Measurements from ENCODE around the gene TNRC18. TPM values are rescaled to one million over a fixed set of nuclear protein-coding genes. Genes with fewer than 3 reads are reported as not detected.

Gene TNRC18
- total RNA-seq, 1 experiment from 2014 or later, result 159 TPM

DNA sequence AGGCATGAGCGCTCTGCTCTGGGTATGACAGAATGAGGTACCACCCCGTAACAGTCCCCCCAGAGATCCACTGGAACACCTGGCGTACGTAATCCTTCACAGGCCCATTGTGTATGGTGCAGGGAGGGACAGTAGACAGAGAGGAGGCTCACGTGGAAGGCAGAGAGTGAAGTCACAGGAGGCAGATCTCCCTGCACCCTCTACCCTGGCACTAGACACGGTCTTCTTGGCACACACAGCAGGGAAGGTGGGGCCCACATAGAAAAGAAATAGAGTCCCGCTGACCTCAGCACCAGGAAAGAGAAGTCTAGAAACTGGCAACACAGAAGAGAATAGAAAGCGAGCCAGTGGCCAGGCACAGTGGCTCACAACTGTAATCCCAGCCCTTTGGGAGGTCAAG is 89.0 kb downstream of the TNRC18 start:
- H3K4me1 ChIP-seq (replicated peaks; ENCODE audit: insufficient read depth), result no peaks in the 10 kb centered on the region
- H3K79me2 ChIP-seq (ENCODE audit: low read depth), result peaks cover 10% of the 10 kb centered on the region; the same call in 1 of the 2 replicates
- intact Hi-C loops (cut with micrococcal nuclease; ENCODE audit: unreplicated experiment), result no loop called here
- TF ChIP-seq, protein P1, sequence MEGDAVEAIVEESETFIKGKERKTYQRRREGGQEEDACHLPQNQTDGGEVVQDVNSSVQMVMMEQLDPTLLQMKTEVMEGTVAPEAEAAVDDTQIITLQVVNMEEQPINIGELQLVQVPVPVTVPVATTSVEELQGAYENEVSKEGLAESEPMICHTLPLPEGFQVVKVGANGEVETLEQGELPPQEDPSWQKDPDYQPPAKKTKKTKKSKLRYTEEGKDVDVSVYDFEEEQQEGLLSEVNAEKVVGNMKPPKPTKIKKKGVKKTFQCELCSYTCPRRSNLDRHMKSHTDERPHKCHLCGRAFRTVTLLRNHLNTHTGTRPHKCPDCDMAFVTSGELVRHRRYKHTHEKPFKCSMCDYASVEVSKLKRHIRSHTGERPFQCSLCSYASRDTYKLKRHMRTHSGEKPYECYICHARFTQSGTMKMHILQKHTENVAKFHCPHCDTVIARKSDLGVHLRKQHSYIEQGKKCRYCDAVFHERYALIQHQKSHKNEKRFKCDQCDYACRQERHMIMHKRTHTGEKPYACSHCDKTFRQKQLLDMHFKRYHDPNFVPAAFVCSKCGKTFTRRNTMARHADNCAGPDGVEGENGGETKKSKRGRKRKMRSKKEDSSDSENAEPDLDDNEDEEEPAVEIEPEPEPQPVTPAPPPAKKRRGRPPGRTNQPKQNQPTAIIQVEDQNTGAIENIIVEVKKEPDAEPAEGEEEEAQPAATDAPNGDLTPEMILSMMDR (conservative IDR thresholded peaks at IDR 0.05), result no peak
- H2AFZ ChIP-seq, result no peak overlapping the region
- no peaks in the 10 kb centered on the region for H3K9me3 ChIP-seq (ENCODE audit: insufficient read depth, low read depth)
- H3K9me2 ChIP-seq (ENCODE audit: insufficient read depth), result no peaks in the 10 kb centered on the region
- no peak overlapping the region for H3K27ac ChIP-seq
- ChIA-PET POLR2A (ENCODE audit: unreplicated experiment) (no interaction called here), CTCF (no interaction called here)
- H3F3A ChIP-seq (ENCODE audit: insufficient read depth, low read depth), result peaks cover 15% of the 10 kb centered on the region
- BruUV-seq (replicated peaks), result no TSS peak
- H4K20me1 ChIP-seq (ENCODE audit: insufficient read depth), result peaks cover 67% of the 10 kb centered on the region
- H3K4me3 ChIP-seq, result no peak overlapping the region
- H3K27me3 ChIP-seq (ENCODE audit: insufficient read depth, low read depth), result no peaks in the 10 kb centered on the region
- H3K36me3 ChIP-seq (ENCODE audit: low read depth), result peaks cover 27% of the 10 kb centered on the region
- DNase-seq, result no peak
- H3K4me2 ChIP-seq, result no peak overlapping the region

DNA sequence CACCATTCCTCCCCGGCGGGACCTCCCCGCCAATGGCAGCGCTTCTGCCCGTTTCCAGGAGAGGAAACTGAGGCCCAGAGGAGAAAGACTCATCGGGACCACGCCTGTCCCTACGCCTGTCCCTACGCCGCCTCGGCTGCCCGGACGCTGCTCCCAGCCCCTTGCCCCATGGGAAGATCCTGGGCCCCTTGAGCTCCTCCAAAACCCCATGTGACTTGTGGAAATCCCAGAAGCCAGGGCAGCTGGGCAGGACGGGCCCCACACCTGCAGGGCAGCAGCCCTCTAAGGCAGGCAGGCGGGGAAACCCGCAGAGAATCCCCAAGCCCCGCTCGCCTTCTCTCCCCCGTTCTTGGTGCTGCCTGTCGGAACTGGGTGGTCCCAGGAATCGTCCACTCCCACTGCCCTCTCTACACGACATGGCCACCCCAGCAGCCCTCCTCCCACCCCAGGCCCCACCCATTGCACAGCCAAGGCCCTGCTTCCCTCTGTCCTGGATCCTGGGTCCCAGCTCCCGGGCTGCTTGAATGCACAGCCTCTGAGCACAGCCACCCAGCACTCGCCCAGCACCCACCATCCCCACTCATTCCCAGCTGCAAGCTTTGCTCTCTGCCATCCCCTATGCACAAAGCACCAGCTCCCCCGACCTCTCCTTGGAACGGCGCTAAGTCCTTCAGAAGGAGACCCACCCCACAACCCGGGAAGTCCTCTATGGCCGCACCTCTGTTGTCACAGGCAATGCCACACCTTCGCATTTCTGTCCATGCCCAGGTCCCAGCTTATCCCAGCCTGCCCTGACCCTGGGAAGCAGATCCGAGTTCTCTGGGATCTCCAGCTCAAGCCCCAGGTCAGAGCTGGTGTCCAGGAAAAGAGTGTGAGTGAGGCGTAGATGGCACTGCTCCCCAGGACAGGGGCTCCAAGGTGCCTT is 90.3 kb downstream of the TNRC18 start:
- Histone ChIP-seq H3K4me3 (no peak overlapping the region), H3K36me3 (ENCODE audit: low read depth) (peaks cover 20% of the 10 kb centered on the region), H3K4me2 (no peak overlapping the region), H3K9me2 (ENCODE audit: insufficient read depth) (no peaks in the 10 kb centered on the region), H3K4me1 (replicated peaks; ENCODE audit: insufficient read depth) (no peaks in the 10 kb centered on the region), H3K27me3 (ENCODE audit: insufficient read depth, low read depth) (no peaks in the 10 kb centered on the region), H2AFZ (no peak overlapping the region), H4K20me1 (ENCODE audit: insufficient read depth) (peaks cover 62% of the 10 kb centered on the region), H3F3A (ENCODE audit: insufficient read depth, low read depth) (peaks cover 10% of the 10 kb centered on the region), H3K9me3 (ENCODE audit: insufficient read depth, low read depth) (no peaks in the 10 kb centered on the region), H3K27ac (no peak overlapping the region), H3K79me2 (ENCODE audit: low read depth) (peaks cover 10% of the 10 kb centered on the region; the same call in 1 of the 2 replicates)
- no peak for TF ChIP-seq EZH2 (IDR thresholded peaks at IDR 0.05; ENCODE audit: low read depth)
- TF ChIP-seq, protein P1 (conservative IDR thresholded peaks at IDR 0.05), result no peak
- ChIA-PET CTCF (no interaction called here), POLR2A (ENCODE audit: unreplicated experiment) (no interaction called here)
- no peak for DNase-seq
- BruUV-seq (replicated peaks), result no TSS peak
- intact Hi-C loops (cut with micrococcal nuclease; ENCODE audit: unreplicated experiment), result no loop called here

DNA sequence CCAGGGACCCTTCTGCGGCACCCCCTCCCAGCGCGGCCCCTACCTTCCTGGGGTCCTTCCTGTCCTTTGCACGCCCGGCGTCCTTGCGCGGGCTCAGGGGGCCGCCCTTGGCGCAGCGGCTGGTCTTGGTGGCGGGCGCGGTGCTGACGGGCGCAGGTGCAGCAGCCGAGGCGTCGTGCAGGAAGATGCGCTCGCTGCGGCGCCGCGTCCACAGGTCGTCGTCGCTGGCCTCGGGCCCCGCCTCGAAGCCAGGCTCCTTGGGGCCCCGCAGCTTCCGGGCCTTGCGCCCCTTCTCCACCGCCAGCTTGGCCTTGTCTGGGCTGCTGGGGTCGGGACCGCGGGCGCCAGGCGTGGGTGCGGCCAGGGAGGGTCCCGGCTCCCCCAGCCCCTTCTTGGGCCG is 91.1 kb downstream of the TNRC18 start:
- TF ChIP-seq, protein P1 (conservative IDR thresholded peaks at IDR 0.05), result no peak
- no peak for TF ChIP-seq EZH2 (IDR thresholded peaks at IDR 0.05; ENCODE audit: low read depth)
- H3K4me2 ChIP-seq, result no peak overlapping the region
- peaks cover 19% of the 10 kb centered on the region for H3K36me3 ChIP-seq (ENCODE audit: low read depth)
- ChIA-PET POLR2A (ENCODE audit: unreplicated experiment) (no interaction called here), CTCF (no interaction called here)
- H2AFZ ChIP-seq, result no peak overlapping the region
- H3K9me3 ChIP-seq (ENCODE audit: insufficient read depth, low read depth), result no peaks in the 10 kb centered on the region
- no peak overlapping the region for H3K4me3 ChIP-seq
- peaks cover 57% of the 10 kb centered on the region for H4K20me1 ChIP-seq (ENCODE audit: insufficient read depth)
- DNase-seq, result no peak
- no TSS peak for BruUV-seq (replicated peaks)
- no peaks in the 10 kb centered on the region for H3K9me2 ChIP-seq (ENCODE audit: insufficient read depth)
- intact Hi-C loops (cut with micrococcal nuclease; ENCODE audit: unreplicated experiment), result no loop called here
- H3K79me2 ChIP-seq (ENCODE audit: low read depth), result peaks cover 10% of the 10 kb centered on the region; the same call in 1 of the 2 replicates
- H3K27ac ChIP-seq, result no peak overlapping the region
- peaks cover 9% of the 10 kb centered on the region for H3F3A ChIP-seq (ENCODE audit: insufficient read depth, low read depth)
- H3K4me1 ChIP-seq (replicated peaks; ENCODE audit: insufficient read depth), result no peaks in the 10 kb centered on the region
- no peaks in the 10 kb centered on the region for H3K27me3 ChIP-seq (ENCODE audit: insufficient read depth, low read depth)
